Frontal cortex (tissue), 4 donors: ENCODE data around the gene ANKS1B. TPM values are rescaled to one million over a fixed set of nuclear protein-coding genes. Genes with fewer than 3 reads are reported as not detected.

Experiments used
- DNase-seq, 2 donors: peaks; one replicate each; pipeline ENCODE4 v3.0.0; 2012; ENCODE audit warnings: low spot score in 2 of 2
- FAIRE-seq: peaks from 2 replicates; lab custom pipeline; 2012; peaks lifted over from hg19 to GRCh38; lab: Jason Lieb, UNC
- total RNA-seq: library from RNA; depleted of rRNA; stranded (reverse); fragments of >200 nt; gene quantifications from one replicate; pipeline ENCODE4 v1.2.3, GENCODE V29; 2014
- donor health status: control.
- donor health status: control.
- donor health status: control.

Gene ANKS1B
- total RNA-seq, 1 donor from 2014 or later, result 329 TPM

- FAIRE-seq (no peak), DNase-seq (no peak)
Observed at GRCh38 chr12:99024870-99025269, 959.9 kb downstream of the ANKS1B start.

- DNase-seq (no peak), FAIRE-seq (no peak)
Observed at GRCh38 chr12:99024191-99024590, 960.5 kb downstream of the ANKS1B start.

- no peak for DNase-seq
- no peak for FAIRE-seq
Observed at GRCh38 chr12:99020871-99021270, 963.9 kb downstream of the ANKS1B start.

- no peak for FAIRE-seq
Observed at GRCh38 chr12:99019798-99020197, 964.9 kb downstream of the ANKS1B start.

GRCh38 chr12:99017971-99018370 lies 966.8 kb downstream of the ANKS1B start:
- no peak for FAIRE-seq
- no peak for DNase-seq

More at GRCh38 chr12:99019798-99020197, 964.9 kb downstream of the ANKS1B start:
- no peak for DNase-seq

- DNase-seq (no peak), FAIRE-seq (no peak)
Observed at GRCh38 chr12:99009654-99010296, 975.0 kb downstream of the ANKS1B start.

- no peak for FAIRE-seq
- no peak for DNase-seq
Observed at GRCh38 chr12:99005601-99006000, 979.1 kb downstream of the ANKS1B start.

GRCh38 chr12:99004799-99005466 lies 979.8 kb downstream of the ANKS1B start:
- FAIRE-seq, result no peak
- no peak for DNase-seq

GRCh38 chr12:99002731-99003130 lies 982.0 kb downstream of the ANKS1B start:
- FAIRE-seq, result no peak
- no peak for DNase-seq

- FAIRE-seq (no peak), DNase-seq (no peak)
Observed at GRCh38 chr12:99002156-99002555, 982.6 kb downstream of the ANKS1B start.

GRCh38 chr12:98999559-98999958 lies 985.2 kb downstream of the ANKS1B start:
- no peak for FAIRE-seq

GRCh38 chr12:98998697-98999299 lies 985.9 kb downstream of the ANKS1B start:
- FAIRE-seq (peak; percentile 96), DNase-seq (peak; percentile 18 to 42)

More at GRCh38 chr12:98999559-98999958, 985.2 kb downstream of the ANKS1B start:
- DNase-seq, result no peak

GRCh38 chr12:98997899-98998298 lies 986.8 kb downstream of the ANKS1B start:
- no peak for DNase-seq
- FAIRE-seq, result no peak

GRCh38 chr12:98990648-98991047 lies 994.1 kb downstream of the ANKS1B start:
- FAIRE-seq, result no peak
- DNase-seq, result no peak

- DNase-seq (no peak), FAIRE-seq (no peak)
Observed at GRCh38 chr12:98985156-98985555, 999.6 kb downstream of the ANKS1B start.

- no peak for DNase-seq
- no peak for FAIRE-seq
Observed at GRCh38 chr12:98983647-98984046, 1001.1 kb downstream of the ANKS1B start.

- FAIRE-seq, result no peak
- DNase-seq, result no peak
Observed at GRCh38 chr12:98980508-98980907, 1004.2 kb downstream of the ANKS1B start.

- FAIRE-seq, result no peak
- no peak for DNase-seq
Observed at GRCh38 chr12:98977186-98977585, 1007.5 kb downstream of the ANKS1B start.

- DNase-seq (no peak), FAIRE-seq (no peak)
Observed at GRCh38 chr12:98974767-98975381, 1009.9 kb downstream of the ANKS1B start.

- DNase-seq (no peak), FAIRE-seq (no peak)
Observed at GRCh38 chr12:98973395-98973794, 1011.3 kb downstream of the ANKS1B start.

- DNase-seq (no peak), FAIRE-seq (no peak)
Observed at GRCh38 chr12:98970950-98971349, 1013.8 kb downstream of the ANKS1B start.
